ENCODE measurements around the gene GNL3L.
"Not testable (repeated sequence)": the region's sequence is repeated elsewhere in the genome, so short reads cannot be mapped to it uniquely, and the experiment has no call there.

The GNL3L gene

DNA sequence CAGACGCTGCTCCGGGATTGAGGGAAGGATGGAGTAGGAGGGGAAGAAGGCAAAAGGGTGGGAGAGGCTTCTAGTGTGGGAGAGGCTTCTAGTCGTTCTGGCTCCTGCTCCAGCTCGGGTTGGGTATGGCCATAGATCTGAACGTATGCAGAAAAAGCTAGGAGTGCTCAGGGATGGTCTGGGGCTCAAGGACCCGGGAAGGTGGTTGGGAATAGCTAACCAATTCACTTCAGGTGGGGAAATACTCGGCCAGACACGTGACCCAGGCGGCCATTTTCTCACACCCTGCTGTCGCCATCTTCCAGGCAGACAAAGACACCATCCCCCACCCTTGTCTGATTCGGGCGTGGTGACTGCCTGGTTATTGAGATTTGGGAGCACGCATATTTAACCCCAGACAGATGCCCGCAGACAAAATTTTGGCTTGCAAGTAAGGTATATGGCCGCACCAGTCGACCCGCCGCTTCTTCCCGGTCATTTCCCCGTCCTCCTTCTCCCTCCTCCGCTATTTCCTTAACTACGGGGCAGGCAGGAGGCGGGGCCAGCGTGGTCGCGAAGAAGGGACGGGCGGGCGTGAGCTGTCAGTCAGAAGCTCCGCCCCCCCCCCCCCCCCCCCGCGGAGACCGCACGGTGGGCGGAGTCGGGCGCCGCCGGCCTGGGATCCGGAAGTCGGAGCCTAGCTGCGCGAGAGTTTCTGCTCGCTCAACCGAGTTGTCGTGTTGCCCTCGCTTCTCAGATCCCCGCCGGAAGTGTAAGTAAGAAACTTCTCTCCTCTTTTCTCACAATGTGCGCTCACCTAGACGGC is at the start of gene GNL3L:
Gene GNL3L, plus strand, starts transcription at position 668 of the 805 bp plus-strand sequence. CDS start 2,348 bp downstream, outside the sequence.
- no peak for FAIRE-seq

DNA sequence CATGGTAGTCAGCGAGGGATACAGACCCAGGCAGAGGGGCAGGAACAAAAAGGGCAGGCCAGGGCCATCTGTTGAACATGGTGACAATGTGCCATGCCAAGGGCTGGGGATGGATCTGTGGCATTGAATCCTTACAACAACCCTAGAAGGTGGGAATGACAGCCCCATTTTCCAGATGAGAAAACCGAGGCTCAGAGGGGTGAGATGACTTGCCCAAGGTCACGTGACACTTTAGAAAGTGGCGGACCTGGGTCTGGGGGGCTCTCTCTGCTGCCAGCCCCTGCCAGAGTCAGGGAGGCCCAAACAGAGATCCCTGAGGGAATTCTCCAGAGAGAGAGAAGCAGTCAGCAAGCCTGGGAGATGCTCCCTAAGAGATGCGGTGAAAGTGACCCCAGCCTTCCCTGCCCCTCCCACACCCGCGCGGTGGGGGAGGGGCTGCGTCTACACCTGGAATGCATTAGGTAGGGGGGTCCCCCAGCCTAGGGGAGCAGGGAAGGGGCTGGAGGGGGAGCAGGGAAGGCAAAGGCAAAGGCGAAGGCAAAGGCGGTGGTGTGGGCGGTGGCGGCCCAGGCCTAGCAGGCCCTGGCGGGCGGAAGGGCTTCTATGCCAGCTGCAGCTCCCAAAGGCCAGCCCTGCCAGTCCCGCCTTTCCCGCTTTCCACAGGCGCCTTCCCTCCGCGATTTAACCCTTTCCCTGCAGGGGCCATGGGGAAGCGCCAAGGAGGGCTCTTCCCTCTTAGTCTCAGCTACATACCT is 47.0 kb upstream of the GNL3L start:
- no peak for FAIRE-seq

DNA sequence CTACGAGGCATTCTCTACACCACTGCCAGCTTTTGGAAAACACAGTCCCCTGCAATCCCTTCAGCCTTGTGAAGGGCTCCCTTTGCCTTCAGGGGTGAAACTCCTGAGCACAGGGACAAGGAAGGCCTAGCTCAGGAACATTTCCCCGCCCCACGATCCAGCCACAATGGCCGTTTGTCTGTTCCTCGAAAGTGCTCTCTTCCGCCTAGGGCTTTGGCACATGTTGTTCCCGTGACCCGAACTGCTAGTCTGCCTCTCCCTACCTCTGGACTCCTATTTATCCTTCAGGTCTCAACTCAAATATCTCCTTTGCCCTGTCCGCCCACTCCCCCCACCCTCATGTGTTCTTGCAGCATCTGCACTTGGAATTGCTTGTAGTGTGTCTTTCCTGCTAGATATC is 46.1 kb upstream of the GNL3L start:
- FAIRE-seq, result no peak

- no peak for FAIRE-seq
Observed at GRCh38 chrX:54484666-54485065, 45.4 kb upstream of the GNL3L start.

DNA sequence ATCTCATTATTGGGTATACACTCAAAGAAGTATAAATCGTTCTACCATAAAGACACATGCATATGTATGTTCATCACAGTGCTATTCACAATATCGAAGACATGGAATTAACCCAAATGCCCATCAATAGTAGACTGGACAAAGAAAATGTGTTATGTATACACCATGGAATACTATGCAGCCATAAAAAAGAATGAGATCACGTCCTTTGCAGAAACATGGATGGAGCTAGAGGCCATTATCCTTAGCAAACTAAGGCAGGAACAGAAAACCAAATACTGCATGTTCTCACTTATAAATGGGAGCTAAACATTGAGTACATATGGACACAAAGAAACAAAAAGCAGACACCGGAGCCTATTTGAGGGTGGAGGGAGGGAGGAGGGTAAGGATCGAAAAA is 40.2 kb upstream of the GNL3L start:
- FAIRE-seq, result not testable (repeated sequence)

DNA sequence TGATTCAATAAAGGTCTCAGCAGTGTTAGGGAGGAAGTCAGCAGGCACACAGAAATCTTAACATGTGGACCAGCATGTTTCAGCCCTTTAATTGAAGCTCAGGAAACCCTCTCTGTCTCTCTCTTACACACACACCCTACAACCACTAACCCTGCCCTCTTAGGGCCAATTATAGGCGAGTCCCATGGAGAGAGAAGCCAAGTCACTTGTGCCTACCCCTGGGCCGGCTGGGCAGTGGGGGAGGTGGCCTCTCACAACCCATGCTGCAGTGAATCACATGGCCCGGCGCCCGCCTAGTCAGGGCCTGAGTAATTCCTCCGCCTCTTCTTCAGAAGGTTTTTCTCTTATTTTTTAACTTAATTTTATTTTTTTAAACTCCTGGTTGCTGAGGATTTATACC is 37.7 kb upstream of the GNL3L start:
- FAIRE-seq, result no peak

- FAIRE-seq, result no peak
Observed at GRCh38 chrX:54494166-54494988, 35.6 kb upstream of the GNL3L start.

DNA sequence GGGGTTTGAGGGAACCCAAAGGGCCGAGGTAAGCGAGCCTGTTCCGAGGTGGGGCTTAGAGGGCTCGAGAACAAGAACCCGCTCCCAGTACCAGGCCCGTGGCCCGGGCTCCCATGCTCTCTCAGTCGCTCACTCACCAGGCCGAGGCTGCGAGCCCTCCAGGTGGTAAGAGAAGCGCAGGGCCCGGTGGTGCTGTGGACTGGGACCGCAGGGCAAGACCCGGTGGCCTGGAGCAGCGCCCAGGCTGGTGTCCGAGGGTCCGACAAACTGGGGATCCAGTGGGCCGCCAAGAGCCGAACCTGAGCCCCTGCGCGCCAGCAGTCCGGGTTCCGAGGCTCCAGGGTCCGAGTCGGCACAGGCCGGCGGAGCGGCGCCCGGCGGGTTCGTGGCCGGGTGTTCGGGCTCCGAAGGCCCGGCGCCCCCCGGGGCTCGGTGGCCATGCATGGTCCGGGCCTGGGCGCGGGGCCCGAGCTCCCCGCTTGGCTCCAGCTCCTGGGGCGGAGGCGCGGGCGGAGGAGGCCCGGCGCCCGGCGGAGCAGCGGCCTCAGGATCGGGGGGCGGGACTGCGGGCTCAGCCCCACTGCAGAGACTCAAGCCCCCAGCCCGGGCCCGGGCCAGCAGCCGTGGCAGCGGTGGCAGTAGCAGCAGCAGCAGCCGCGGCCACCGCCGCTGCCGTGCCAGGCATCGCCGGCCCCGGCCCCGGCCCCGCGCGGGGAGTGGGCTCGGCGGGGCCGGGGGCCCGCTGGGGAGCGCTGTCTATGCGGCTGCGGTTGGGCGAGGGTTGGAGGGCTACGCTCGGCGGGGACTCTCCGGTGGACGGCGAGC is 34.8 kb upstream of the GNL3L start:
- FAIRE-seq, result no peak

GRCh38 chrX:54495814-54496516 is 34.1 kb upstream of the GNL3L start, which contains the start of gene FGD1:
FGD1 (minus strand) TSS chrX:54496234; CDS start chrX:54495432, 802 bp downstream.
- no peak for FAIRE-seq

- FAIRE-seq, result no peak
Observed at GRCh38 chrX:54496517-54496852, 33.5 kb upstream of the GNL3L start.

GRCh38 chrX:54496936-54497335 is 33.1 kb upstream of the GNL3L start:
- no peak for FAIRE-seq

- FAIRE-seq, result no peak
Observed at GRCh38 chrX:54509400-54509799, 20.6 kb upstream of the GNL3L start.

- FAIRE-seq, result no peak
Observed at GRCh38 chrX:54529151-54529550, 868 bp upstream of the GNL3L start.

GRCh38 chrX:54530357-54530900 is 410 bp downstream of the GNL3L start:
- FAIRE-seq, result no peak

GRCh38 chrX:54534271-54534670 is 4.3 kb downstream of the GNL3L start:
- no peak for FAIRE-seq

GRCh38 chrX:54540289-54540688 is 10.3 kb downstream of the GNL3L start:
- FAIRE-seq, result no peak

GRCh38 chrX:54542239-54542638 is 12.2 kb downstream of the GNL3L start:
- FAIRE-seq, result not testable (repeated sequence)

DNA sequence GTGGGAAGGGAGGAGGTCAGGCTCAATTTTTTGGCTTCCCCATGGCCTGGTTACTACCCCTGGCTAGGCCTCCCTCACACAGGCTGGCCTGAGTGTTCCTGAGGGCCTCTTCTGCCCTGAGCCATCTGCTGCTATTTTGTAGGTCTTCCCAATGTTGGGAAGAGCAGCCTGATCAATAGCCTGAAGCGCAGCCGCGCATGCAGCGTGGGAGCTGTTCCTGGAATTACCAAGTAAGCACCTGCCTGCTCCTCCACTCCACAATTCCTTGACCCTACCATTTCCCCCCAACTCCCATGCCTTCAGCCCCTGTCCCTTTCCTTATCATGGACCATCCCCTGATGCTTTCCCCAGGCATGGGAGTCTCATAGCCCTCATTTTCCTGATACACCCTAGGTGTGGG is 20.8 kb downstream of the GNL3L start:
- no peak for FAIRE-seq

DNA sequence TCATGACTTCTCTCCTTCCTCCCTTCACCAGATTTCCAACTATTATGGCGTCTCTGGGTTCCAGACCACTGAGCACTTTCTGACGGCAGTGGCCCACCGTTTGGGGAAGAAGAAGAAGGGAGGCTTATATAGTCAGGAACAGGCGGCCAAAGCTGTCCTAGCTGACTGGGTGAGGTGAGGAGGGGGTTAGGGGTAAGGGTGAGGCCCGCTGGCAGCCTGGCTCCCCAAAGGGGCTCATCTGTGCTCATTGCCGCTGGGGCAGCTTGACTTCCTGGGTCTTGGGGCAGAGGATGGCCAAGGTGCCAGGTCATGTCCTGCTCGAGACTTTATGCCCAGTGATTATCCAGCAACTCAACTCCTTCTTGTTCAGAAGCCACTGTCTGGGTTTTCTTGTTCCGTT is 21.8 kb downstream of the GNL3L start:
- FAIRE-seq, result no peak

GRCh38 chrX:54555006-54555405 is 25.0 kb downstream of the GNL3L start:
- FAIRE-seq, result not testable (repeated sequence)

DNA sequence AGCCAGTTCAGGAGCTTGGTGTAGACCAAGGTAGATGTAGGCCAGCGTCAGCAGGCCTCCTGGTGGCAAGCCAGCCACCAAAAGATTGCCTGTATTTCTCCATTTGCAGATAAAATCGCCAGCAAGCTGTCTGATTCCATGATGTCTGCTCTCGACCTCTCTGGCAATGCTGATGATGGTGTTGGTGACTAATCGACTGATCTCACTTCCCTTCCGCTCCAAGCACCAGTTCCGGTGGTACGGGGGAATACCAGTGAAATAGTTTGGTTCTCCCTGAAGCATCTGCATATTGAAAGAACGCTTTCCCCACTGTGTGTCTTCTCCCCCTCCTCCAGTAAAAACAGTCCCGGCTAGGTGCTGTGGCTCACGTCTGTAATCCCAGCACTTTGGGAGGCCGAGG is 30.4 kb downstream of the GNL3L start:
- FAIRE-seq, result no peak

Data from TTC549 (cell line).